NOMO-1 treated with dmso at 0.1 percent for 144 hours (cell line): ENCODE results near the gene PPP6R1.

ENCODE experiments used
- DNase-seq: peaks from one replicate; lab custom pipeline; 2025; ENCODE audit not compliant: unreplicated experiment; lab: John Stamatoyannopoulos, UW

PPP6R1 gene

DNA sequence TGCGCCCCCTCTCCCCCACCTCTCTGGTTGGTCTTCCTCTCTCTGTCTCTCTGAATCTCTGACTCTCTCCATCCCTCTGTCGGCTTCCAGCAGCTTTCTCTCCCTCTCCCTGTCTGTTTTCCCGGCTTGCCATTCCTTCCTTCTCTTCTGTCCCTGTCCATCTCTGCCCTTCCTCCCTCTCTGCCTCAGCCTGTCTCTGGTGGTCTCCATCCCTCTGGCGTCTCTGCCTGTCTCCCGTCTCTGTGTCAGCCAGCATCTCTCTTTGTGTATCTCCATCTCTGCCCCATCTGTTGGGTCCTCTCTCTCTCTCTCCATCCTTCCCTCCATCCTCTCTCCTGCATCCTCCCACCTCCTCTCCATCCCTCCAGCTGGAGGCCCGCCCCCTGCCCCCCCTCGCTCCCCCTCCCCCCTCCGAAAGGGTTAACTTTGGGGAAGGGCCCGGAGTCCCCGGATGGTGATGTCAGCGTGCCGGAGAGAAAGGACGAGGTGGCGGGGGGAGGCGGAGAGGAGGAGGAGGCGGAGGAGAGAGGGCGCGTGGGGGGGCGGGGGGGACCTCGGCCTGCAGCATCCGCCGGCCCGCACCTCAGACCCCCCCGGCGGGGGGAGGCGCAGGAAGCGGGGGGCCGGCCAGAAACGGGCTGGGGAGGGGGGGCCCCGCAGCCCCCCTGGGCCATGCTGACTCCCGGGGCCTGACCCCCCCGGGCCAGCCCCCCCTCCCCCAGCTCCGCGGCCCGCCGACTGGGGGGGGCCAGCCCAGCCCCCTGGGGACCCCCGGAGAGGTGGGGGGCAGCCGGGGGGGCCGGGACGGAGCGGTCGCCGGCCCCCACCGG lies 24.9 kb upstream of the PPP6R1 start, which contains the start of gene BRSK1:
Gene BRSK1 (plus strand): TSS at position 450 of the 830 bp plus-strand sequence. CDS start 446 bp downstream, outside the sequence.
- DNase-seq, result no peak

DNA sequence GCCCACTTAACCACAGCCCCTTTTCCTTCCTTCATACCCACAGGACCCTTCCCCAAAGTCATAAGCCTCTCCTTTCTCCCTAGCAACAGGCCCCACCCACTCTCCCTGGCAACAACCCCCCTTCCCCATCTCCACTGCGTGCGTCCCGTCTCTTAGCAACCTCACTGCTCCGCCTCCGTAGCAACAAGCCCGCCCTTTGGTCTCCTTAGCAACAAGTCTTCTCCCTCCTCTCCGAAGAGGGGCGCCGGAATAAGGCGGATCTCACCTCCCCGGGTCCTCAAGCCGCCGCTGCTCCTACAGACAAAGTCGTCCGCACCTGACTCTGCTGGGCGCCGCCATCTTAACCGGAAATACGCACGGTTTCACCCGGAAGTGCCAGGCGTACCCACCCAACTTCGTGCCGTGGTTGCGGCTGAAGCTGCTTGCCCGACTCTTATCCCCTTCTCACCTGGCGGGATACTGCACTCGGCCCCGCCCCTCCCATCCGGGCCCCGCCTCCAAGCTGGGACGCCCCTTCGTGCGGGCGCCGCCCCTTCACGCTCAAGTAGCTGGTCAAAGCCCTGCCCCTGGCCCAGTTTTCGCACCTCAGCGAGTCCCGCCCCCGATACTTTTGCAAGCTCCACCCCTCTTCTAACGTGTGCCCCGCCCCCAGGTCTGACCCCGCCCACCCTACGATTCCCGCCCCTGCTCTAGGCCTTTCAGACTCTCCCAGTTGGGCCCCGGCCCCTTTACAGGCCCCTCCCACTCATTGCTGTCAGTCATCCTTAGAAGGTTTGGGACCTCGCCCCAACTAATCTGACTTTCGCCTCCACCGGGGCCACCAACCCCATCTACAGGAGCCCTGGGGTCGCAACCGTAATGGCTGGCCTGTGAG lies 21.2 kb upstream of the PPP6R1 start, which contains the start of gene HSPBP1:
Gene HSPBP1 (minus strand): TSS at position 341 of the 874 bp plus-strand sequence. CDS start 502 bp downstream, outside the sequence.
- peak; percentile 100 for DNase-seq

DNA sequence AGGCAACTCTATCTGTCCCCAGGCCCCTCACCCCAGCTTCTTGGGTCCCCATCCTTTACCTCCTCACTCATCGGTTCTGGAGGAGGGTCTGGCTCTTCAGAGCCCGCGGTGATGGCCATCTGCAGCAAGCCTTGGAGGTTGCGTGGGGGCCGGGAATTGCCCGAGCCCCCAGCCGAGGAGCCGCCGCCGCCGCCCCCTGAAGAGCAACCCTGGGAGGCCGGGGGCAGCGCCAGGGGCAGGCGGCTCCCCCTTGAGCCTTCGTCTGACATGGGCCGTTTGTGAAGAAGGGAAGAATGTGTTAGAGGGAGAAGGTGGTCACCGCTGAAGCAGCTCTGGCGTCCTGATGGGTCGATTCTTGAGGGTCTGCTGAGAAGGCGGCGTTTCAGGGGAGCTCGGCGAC lies 20.5 kb upstream of the PPP6R1 start:
- no peak for DNase-seq

DNA sequence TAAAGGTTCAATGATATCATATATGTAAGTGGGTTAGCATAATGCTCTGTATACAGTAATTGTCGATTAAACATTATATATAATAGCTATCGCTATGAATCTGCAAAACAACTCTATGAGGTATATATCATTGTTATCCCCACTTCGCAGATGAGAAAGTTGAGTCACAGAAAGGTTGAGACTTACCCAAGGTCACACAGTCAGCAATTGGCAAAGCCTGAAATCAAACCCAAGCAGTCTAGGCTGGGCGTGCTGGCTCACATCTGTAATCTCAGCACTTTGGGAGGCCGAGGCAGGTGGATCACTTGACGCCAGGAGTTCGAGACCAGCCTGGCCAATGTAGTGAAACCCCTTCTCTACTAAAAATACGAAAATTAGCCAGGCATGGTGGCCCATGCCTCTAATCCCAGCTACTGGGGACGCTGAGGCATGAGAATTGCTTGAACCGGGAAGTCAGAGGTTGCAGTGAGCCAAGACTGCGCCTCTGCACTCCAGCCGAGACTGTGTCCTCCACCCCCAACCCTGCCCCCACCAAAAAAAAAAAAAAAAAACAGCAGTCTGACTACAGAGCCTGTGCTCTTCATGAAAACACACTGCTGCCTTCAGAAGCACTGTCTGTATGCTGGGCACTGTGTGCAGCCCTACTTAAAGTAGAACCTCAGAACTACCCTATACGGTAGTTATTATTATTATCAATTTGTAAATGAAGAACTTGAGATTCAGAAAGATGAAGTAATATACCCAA lies 19.7 kb upstream of the PPP6R1 start:
- no peak for DNase-seq

DNA sequence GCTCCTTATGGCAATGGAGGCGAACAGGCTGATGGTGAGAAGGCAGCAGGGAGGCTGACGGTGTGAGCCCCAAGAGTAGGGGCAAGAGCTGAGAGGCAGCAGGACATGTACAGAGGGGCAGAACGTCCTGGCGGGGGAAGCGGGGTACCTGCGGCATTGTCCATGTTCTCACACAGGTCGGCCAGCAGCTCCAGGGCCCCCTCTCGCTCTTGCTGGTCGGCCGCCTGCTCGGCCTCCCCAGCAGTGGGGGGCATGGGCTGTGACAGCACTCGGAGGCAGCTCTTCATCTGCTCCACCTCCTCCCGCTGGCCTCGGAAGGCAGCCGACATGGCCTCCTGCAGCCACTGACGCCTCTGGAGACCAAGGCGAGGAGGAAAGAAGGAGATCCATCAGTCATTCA lies 18.7 kb upstream of the PPP6R1 start:
- no peak for DNase-seq

- peak; percentile 66 for DNase-seq
Measured at GRCh38 chr19:55276720-55277430, 18.1 kb upstream of the PPP6R1 start.

DNA sequence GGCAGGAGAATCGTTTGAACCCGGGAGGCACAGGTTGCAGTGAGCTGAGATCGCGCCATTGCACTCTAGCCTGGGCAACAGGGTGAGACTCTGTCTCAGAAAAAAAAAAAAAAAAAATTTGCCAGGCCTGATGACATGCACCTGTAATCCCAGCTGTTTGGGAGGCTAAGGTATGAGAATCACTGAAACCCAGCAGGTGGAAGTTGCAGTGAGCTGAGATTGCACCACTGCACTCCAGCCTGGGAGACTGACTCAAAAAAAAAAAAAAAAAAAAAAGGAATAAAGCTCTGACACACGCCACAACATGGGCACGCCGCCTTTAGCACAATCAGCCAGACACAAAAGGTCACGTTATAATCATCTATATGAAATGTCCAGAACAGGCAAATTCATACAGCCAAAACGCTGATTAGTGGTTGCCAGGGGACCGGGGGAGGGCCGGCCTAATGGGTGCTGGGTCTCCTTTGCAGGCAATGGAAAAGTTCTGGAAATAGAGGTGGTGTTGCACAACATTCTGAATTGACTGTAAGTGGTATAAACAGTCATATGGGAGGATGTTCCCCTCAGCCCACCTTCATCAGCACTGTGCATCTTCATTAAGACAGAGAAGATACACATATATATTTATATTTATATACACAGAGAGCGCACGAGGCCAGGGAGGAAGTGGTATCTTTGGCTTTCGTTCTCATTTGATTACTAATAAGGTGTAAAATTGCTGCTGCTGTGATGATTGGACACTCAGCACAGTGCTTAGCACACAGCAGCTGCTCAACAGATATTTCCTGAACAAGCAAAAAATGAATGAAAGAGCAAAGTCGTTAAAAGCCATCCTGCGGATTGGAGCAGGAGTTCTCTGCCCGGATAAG lies 17.3 kb upstream of the PPP6R1 start:
- DNase-seq, result peak; percentile 47

GRCh38 chr19:55273978-55274707 lies 15.3 kb upstream of the PPP6R1 start:
- no peak for DNase-seq

DNA sequence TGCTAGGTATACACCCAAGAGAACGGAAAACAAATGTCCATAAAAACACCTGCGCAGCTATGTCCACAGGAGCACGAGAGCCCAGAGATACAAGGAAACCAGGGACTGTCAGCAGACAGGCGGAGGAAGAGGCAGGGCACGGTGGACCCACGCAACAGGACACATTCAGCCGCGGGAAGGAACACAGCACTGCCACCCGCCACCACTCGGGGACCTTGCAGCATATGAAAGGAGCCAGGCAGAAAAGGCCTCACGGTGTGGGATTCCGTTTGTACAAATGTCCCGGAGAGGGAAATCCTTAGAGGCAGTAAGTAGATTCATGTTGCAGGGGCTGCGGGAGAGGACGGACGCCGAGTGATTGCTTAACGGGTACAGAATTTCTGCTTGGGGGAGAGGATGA lies 13.3 kb upstream of the PPP6R1 start:
- DNase-seq, result no peak

DNA sequence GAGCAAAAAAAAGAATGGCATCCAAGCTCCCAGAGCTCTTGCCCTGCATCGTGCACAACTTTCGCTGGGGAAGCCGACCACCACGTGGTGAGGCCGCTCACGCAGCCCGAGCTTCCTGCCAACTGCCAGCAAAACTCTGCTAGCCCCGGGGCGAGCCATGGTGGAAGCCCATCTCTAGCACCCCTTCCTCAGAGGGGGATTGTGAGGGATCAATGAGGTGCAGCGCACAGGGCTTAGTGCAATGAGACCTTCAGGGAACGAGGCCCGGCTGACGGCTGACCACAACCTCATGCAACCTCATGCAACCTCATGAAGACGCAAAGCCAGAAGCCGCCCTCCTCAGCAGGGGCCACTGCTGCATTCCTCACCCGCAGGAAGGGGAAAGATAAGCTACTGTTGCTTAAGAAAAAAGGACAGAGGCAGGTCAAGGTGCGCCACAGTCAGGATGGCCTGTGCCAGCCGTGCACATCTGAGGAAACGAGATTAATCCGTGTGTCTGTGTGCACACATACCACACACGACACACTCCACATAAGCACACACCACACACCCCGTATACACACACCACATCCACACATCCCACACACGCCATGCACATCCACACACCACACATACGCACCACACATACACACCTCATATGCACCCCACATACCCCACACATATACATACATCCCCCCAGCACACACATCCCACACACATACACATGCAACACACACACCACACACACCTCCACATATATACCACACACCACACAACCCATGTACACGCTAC lies 11.5 kb upstream of the PPP6R1 start:
- no peak for DNase-seq

DNA sequence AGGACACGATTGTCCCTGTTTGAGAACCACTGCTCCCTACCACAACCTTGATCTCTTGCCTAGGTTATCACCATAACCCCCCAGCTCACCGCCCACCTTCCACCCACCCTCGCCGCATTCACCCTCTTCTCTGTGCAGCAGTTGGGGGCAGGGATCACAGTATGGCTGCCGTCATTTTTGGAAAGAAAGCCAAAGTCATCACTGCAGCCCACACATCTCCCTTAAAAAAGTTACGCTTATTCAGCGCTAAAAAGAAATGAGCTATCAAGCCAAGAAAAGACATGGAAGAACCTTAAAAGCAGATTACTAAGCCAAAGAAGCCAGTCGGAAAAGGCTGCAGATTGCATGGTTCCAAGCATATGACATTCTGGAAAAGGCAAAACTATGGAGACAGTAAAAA lies 10.5 kb upstream of the PPP6R1 start:
- DNase-seq, result no peak

GRCh38 chr19:55266840-55267239 lies 8.0 kb upstream of the PPP6R1 start:
- no peak for DNase-seq

DNA sequence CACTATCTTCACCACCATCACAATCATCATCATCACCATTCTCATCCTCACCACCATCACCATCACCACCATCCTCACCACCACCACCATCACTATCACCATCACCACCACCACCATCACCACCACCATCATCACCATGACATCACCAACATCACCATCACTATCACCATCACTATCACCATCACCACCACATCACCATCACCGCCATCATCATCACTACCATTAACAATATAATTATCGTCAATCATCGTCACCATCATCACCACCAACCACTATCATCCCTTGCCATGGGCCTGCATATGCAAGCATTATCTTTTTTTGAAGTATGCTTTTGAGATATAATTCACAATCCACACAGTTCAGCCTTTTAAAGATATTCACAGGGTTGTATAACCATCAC lies 7.6 kb upstream of the PPP6R1 start:
- DNase-seq, result no peak

GRCh38 chr19:55265723-55266386 lies 7.0 kb upstream of the PPP6R1 start:
- DNase-seq, result no peak

- no peak for DNase-seq
Measured at GRCh38 chr19:55265173-55265572, 6.4 kb upstream of the PPP6R1 start.

DNA sequence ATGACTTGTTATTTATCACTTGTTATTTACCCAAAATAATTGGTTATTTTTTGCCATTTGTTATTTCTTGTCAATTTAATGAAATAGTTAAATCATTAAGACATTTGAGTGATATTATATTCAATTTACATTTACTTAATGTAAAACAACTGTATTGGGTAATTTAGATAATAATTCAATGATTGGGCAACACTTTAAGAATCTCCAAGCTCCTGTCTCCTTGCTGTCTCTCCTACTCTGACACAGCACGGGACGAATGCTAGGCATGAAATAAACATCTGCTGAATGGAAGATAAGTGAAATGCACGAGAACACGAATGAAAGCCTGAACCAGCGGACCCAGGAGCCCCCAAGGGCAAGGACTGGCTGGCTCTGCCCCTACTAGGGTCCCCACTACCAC lies 5.7 kb upstream of the PPP6R1 start:
- DNase-seq, result no peak

GRCh38 chr19:55262359-55262758 lies 3.5 kb upstream of the PPP6R1 start:
- no peak for DNase-seq

DNA sequence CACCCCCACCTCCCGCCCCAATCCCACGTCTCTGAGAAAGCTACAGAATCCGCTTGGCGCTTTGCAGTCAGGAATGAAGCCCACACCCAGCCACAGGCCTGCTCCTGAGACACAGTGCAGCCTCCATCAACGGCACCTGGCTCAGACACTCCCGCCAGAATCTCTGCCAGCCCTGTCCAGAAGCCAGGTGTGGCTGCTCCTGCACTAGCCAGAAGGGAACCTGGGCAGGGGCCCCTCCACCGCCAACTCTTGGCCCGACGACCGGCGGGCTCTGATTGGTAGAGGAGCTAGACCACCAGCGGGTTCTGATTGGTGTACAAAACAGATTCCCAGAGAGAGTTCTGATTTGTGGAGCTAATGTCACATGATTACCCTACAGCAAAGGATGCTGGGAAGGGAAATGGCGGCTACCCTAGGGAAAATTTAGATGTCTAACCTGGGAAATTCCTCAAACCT lies 2.9 kb upstream of the PPP6R1 start:
- DNase-seq, result no peak
